BE2C (cell line): ENCODE results near the gene FOXD1.

Source experiments
- DNase-seq: peaks from one replicate; pipeline ENCODE4 v3.0.0-alpha.2; 2020
- H3K27me3 ChIP-seq: fragments of 250-450 bp; sonication (Bioruptor Pico); 2 replicates; pipeline ENCODE4 v1.5.1; 2020; ENCODE audit warnings: mild to moderate bottlenecking
- H3K36me3 ChIP-seq: fragments of 250-450 bp; sonication (Bioruptor Pico); 2 replicates; pipeline ENCODE4 v1.5.1; 2020; ENCODE audit warnings: mild to moderate bottlenecking
- H3K4me1 ChIP-seq: fragments of 250-450 bp; sonication (Bioruptor Pico); 2 replicates; pipeline ENCODE4 v1.5.1; 2020
- H3K4me3 ChIP-seq: 2 replicates; pipeline ENCODE4 v1.5.1; 2011; ENCODE audit warnings: low read depth, low read length
- H3K9me3 ChIP-seq: fragments of 250-450 bp; sonication (Bioruptor Pico); 2 replicates; pipeline ENCODE4 v1.5.1; 2020
- CTCF ChIP-seq: IDR thresholded peaks from 2 replicates; pipeline ENCODE4 v1.5.1; 2012; ENCODE audit warnings: mild to moderate bottlenecking, low read depth, low read length

Gene FOXD1

GRCh38 chr5:73434907-73435306, 13.7 kb downstream of the FOXD1 start:
- Histone ChIP-seq H3K27me3 (peaks cover 94% of the 10 kb centered on the region), H3K9me3 (no peaks in the 10 kb centered on the region), H3K4me3 (no peak overlapping the region), H3K36me3 (no peaks in the 10 kb centered on the region), H3K4me1 (no peaks in the 10 kb centered on the region)
- TF ChIP-seq CTCF: no peak
- DNase-seq: no peak

- no peaks in the 10 kb centered on the region for H3K36me3 ChIP-seq
- peaks cover 90% of the 10 kb centered on the region for H3K27me3 ChIP-seq
- no peaks in the 10 kb centered on the region for H3K9me3 ChIP-seq
- no peak for TF ChIP-seq CTCF
- H3K4me1 ChIP-seq: no peaks in the 10 kb centered on the region
- no peak for DNase-seq
- no peak overlapping the region for H3K4me3 ChIP-seq
Observed at GRCh38 chr5:73434461-73434860, 14.1 kb downstream of the FOXD1 start.

- H3K4me1 ChIP-seq: no peaks in the 10 kb centered on the region
- TF ChIP-seq CTCF: no peak
- peaks cover 89% of the 10 kb centered on the region for H3K27me3 ChIP-seq
- no peak for DNase-seq
- no peak overlapping the region for H3K4me3 ChIP-seq
- H3K36me3 ChIP-seq: no peaks in the 10 kb centered on the region
- no peaks in the 10 kb centered on the region for H3K9me3 ChIP-seq
Observed at GRCh38 chr5:73433982-73434342, 14.6 kb downstream of the FOXD1 start.

GRCh38 chr5:73433272-73433981, 15.2 kb downstream of the FOXD1 start:
- H3K9me3 ChIP-seq: no peaks in the 10 kb centered on the region
- H3K27me3 ChIP-seq: peaks cover 83% of the 10 kb centered on the region
- no peak for TF ChIP-seq CTCF
- DNase-seq: no peak
- no peak overlapping the region for H3K4me3 ChIP-seq
- H3K36me3 ChIP-seq: no peaks in the 10 kb centered on the region
- H3K4me1 ChIP-seq: no peaks in the 10 kb centered on the region

GRCh38 chr5:73431204-73431851, 17.2 kb downstream of the FOXD1 start:
- H3K4me1 ChIP-seq: no peaks in the 10 kb centered on the region
- H3K27me3 ChIP-seq: peaks cover 66% of the 10 kb centered on the region
- no peak overlapping the region for H3K4me3 ChIP-seq
- no peak for TF ChIP-seq CTCF
- DNase-seq: no peak
- H3K36me3 ChIP-seq: no peaks in the 10 kb centered on the region
- no peaks in the 10 kb centered on the region for H3K9me3 ChIP-seq

GRCh38 chr5:73426034-73426433, 22.5 kb downstream of the FOXD1 start:
- peaks cover 50% of the 10 kb centered on the region for H3K27me3 ChIP-seq
- no peaks in the 10 kb centered on the region for H3K4me1 ChIP-seq
- H3K4me3 ChIP-seq: no peak overlapping the region
- no peaks in the 10 kb centered on the region for H3K9me3 ChIP-seq
- H3K36me3 ChIP-seq: no peaks in the 10 kb centered on the region
- no peak for DNase-seq
- no peak for TF ChIP-seq CTCF
